GM18520 (cell line): ENCODE results near the gene COL23A1.

Source experiments
- ATAC-seq: cut with Tn5 transposase; IDR thresholded peaks from one replicate; pipeline ENCODE4 v1.9.1; 2021; ENCODE audit not compliant: unreplicated experiment

COL23A1 gene

GRCh38 chr5:178368716-178369300 lies 221.4 kb downstream of the COL23A1 start:
- ATAC-seq = no peak

- ATAC-seq = no peak
Observed at GRCh38 chr5:178368274-178368673, 221.9 kb downstream of the COL23A1 start.

GRCh38 chr5:178367736-178368120 lies 222.5 kb downstream of the COL23A1 start:
- no peak for ATAC-seq

DNA sequence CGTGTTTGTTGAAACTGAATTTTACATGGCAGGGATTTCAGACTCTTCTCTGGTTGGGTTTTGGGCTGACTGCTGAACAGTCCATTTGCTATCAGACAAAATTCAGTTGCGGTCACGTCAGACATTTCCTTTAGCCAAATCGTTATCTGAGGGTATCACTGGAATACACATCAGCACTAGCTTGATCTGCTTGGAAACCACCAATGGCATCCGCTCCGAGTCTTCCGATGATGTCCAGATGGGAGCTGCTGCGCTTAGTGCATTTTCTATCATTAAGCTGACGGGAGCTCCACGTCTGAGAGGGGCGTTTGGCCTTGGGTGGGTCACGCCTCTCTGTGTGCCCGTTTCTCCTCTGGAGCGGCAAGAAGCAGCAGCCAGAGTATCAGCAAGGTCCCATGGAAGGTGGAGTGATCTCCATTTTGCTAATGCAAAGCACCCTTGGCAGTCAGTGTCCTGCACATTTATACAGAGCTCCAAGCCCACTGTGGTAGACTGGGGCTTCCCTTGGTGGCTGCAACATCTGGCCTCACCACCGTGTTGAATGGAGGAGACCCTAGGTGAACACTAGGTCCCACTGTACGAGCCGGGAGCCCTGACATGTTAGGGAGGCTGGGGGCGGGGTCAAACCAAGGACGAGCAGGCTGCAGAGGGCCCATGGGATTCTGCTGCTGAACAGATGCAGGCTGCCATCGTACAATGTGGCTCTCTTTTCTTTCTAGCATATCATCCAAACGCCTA lies 223.0 kb downstream of the COL23A1 start:
- no peak for ATAC-seq

DNA sequence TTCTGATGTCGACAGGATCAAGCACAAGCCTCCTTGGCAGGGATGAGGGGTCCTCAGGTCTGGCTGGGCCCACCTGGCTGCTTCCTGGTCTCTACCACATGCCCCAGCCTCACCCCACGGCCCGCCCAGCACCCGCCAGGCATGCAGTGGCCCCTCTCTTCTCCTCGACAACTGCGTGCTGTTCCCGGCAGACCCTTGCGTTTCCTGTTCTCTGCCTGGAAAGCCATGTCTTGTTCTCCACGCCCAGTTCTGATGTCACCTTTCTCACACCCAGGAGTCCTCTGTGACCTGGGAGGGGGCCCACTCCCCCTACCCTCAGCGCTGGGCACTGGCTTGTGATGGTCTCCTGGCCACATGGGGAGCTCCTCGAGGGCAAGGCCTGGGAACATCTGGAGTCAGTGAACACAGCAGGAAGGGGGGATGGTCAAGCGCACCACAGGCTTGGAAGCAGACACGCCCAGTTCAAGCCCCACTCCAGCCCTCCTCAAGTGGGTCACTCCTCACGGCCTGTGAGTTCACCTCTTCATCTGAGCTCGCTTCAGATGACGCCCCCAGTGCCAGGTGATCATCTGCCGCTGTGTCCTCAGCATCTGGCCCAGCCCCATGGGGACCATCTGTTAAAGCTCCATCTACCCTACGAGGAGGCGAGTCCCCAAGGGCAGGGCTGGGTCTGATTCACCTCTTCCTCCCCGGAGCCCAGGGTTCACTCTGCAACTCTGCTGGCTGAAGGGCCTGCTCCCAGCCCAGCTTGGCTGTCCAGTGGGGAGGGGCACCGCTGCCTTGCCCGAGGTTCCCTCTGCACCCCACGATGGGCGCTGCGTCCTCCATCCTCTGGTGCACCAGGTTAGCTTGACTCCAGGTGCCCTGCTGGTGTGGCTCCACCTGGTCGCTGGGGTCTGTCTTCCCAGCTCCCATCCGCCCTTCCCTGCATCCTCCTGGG lies 224.4 kb downstream of the COL23A1 start:
- no peak for ATAC-seq

DNA sequence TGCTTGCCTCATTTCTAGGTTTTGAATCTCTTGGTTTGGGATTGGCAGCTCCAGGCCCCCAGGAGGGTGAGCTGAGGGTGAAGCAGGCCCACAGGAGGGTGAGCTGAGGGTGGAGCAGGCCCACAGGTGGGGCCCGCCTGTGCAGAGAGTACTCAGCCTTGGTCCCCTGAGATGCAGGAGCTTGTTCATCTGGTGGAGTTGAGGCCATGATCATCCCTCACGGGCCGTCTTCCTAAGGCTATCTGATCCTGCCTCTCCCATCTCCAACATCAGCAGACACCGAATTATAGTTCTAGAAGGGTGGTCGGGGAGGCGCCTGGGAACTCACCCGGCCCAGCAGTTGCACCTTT lies 225.9 kb downstream of the COL23A1 start:
- no peak for ATAC-seq

- ATAC-seq = no peak
Observed at GRCh38 chr5:178363501-178364325, 226.5 kb downstream of the COL23A1 start.

DNA sequence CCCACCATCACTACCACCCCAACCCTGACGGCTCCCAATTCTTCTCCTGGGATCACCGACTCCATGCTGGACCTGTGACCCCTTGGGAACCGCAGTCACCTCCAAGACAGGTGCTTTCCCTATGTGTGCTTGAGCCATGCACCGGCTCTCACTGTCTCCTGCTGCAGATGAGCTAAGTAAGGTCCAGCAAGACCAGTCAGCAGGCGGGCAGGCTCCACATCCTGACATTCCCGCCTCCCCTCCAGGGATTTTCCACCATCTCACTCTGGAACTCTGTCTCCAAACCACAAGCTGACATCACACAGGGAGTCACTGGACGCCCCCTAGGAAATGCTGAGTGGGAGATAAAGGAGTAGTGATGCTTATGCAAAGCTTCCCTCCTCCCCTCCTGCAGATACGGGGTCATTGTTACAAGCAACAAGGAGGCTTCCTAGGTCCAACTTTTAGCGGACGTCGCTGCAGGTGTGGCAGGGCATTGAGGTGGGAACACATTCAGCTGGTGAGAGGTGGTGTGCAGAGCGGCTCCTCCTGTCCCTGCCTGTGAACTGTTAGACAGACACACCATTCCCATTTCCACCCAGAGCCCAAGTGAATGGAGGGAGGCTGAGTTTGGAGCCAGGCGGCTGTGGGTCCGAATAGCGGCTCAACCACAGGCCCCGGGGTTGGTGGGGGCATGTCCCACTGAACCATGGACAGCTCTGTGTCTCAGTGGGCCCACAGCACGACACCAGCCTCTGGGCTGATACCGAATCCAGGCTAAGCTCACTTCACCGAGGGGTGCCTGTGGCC lies 228.3 kb downstream of the COL23A1 start:
- ATAC-seq = no peak

DNA sequence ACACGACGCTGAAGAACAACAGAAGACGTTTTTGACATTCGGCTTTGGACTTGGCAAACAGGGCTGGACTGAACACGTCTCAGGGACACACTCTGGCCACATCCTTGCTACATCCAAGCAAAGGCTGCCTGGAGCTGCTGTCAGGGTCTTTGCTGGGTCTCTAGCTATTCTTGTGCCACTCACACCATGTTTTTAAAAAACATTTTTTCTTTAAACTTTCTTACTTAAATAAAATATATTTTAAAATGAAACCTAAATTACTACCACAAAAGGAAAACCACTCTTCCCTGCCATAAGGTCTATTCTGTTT lies 229.3 kb downstream of the COL23A1 start:
- no peak for ATAC-seq

- ATAC-seq = no peak
Observed at GRCh38 chr5:178360222-178360925, 229.8 kb downstream of the COL23A1 start.

- no peak for ATAC-seq
Observed at GRCh38 chr5:178359738-178360137, 230.5 kb downstream of the COL23A1 start.

DNA sequence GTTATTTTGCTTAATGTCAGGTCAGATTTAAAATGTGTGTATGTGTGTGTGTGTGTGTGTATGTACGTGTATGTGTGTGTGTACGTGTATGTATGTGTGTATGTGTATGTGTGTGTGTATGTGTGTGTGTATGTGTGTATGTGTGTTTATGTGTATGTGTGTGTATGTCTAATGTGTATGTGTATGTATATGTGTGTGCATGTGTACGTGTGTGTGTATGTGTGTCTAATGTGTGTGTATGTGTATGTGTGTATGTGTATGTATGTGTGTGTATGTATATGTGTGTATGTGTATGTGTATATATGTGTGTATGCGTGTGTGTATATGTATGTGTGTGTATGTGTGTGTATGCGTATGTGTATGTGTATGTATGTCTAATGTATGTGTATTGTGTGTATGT lies 232.5 kb downstream of the COL23A1 start:
- no peak for ATAC-seq

GRCh38 chr5:178357121-178357521 lies 233.1 kb downstream of the COL23A1 start:
- ATAC-seq = no peak

- no peak for ATAC-seq
Observed at GRCh38 chr5:178356431-178356872, 233.7 kb downstream of the COL23A1 start.

DNA sequence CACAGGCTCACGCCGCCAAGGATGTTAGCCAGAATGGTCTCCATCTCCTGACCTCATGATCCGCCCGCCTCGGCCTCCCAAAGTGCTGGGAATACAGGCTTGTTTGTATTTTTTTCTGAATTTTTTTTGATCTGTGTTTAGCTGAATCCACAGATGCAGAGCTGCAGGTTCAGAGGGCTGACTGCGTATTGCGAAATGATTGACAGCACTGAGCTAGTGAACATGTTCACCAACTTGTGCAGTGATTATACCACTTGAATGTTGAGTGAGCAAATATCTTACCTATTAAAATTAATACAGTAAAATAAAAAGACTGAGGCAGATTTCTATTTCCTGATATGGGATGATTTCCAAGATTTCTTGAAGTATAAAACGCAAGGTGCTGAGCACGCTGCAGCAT lies 234.5 kb downstream of the COL23A1 start:
- no peak for ATAC-seq

- no peak for ATAC-seq
Observed at GRCh38 chr5:178353461-178353860, 236.7 kb downstream of the COL23A1 start.

DNA sequence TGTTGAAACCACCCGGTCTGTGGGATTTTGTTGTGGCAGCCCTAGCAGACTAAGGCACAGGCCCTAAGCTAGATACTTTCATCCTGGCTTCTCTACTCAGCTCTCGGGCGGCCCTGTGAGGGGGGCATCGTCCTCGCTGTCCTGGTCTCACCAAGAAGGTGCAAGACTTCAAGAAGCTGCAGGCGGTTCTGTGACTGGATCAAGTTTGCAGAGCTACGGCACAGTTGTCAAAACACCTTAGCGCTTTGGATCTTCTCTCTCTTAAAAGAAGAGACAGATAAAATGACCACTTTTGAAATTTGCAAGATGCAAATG lies 238.2 kb downstream of the COL23A1 start:
- ATAC-seq = no peak

DNA sequence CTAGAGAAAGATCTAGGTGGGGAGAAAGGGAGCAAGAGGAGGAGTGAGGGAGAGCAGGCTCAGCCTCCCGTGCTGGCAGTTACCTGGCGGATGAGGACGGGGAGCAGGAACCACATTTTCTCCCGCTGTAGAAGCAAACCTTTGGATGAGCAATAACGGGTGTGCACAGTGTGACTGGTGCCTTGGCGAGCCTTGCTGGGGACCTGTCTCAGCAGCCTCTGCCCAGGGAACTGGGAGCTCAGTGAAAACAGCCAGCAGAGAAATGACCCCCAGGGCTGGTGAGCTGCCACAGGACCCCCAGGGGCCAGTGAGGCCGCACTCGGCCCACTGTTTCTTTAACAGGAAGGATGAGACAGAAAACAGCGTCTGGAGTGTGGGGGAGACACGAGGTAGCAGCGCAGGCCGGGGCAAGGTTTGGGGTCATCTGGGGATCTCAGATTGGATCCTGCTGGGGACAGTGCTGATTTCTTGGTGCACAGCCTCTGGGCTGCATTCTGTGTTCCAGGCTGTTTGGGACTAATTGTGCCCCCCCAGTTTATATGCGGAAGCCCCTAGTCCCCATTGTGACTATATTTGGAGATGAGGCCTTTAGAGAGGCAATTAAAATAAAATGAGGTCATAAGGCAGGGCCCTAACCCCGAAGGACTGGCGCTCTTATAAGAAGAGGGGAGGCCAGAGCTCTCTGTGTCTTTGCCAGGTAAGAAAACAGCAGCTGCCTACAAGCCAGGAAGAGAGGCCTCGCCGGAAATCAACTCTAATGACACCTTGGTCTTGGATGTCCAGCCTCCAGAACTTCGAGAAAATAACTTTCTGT lies 238.8 kb downstream of the COL23A1 start:
- ATAC-seq = no peak
